Fibroblast of skin of left quadriceps (primary cell): ENCODE results near the gene NCKAP5.

Experiments used
- DNase-seq, 2 experiments: peaks; one replicate each; pipeline ENCODE4 v3.0.0-alpha.2; 2013; ENCODE audit warnings: low read depth in 2 of 2

The NCKAP5 gene

GRCh38 chr2:132638313-132639040, 929.8 kb downstream of the NCKAP5 start:
- no peak for DNase-seq

DNA sequence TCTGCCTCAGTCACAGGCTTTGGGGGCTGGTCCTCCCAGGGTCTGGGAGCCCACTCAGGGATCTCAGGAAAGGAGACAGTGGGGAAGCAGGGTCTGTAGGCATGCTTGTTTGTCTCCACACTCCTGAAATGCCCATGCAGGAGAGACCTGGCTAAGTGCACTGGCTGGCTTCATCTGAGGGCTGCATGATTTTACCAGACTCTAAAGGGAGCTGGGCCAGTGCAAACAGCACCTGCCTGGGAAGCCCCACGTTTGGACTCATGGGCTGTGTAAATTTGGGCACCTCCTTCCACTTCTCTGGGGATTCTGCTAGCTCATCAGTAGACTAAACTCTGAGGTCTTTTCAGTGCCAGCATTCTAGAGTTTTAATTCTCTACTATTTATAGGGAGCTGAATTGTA, 931.9 kb downstream of the NCKAP5 start:
- DNase-seq = no peak

GRCh38 chr2:132633635-132634034, 934.6 kb downstream of the NCKAP5 start:
- no peak for DNase-seq

DNA sequence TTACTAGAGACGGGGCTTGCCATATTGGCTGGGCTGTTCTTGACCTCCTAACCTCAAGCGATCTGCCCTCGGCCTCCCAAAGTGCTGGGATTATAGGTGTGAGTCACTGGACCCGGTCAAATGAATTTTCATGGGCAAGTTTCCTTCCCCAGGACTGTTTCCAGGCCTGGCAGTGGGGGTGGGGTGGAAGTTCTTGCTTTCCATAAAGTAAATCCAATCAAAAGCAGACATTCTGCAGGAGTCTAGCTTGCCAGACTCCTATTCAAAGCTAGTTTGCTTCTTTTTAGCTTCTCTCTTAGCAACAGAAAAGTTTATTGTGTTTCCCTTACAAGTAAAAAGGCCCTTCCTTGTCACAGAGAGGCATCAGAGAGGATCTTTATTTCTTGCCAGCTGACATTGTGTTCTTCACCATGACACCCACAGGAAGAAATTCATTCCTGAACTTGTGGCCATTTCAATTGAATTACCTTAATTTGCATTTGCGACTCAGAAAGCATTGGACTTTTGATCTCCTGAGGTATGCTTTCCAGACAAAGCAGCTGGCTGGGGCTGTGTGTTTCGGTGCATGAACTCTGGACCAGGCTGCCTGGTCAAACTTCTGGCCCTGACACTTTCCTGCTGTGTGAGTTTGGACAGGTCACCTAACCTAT, 936.1 kb downstream of the NCKAP5 start:
- no peak for DNase-seq

DNA sequence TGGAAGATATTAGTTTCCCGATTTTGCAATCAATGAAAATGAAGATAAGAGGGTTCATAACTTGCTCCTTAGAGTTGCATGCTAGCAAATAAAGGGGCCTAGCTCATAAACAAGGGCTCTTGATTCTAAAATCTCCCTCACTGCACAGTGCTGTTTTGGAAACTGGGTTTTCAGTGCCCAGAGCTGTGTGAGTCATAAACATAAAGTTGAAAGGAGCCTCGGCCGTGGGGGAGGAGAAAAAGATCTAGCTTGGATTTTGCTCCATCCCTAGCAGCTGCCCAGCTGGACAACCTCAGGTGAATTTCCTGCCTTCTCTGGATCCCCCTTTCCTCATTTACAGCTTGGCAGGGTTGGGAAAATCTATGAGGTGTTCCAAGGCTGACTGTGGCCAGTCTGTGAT, 940.7 kb downstream of the NCKAP5 start:
- no peak for DNase-seq

GRCh38 chr2:132623096-132623839, 945.0 kb downstream of the NCKAP5 start:
- DNase-seq = peak; percentile 36 to 42
